Naive thymus-derived CD8-positive, alpha-beta T cell (primary cell): ENCODE measurements around the gene MATN1. TPM values are rescaled to one million over a fixed set of nuclear protein-coding genes. Genes with fewer than 3 reads are reported as not detected.
A peak's percentile ranks its signal among the peaks of the same experiment; 100 is the strongest.

Experiments
- ATAC-seq, 2 donors: fragments of 150-1000 bp; cut with Tn5 transposase in 1 of 2; sonication (Bioruptor Pico), chemical (Tn5 transposase) in 1 of 2; 1 replicate in 1 of 2; 2 replicates in 1 of 2; pipeline ENCODE4 v1.10.0; 2021; ENCODE audit warnings: mild to moderate bottlenecking in 2 of 2, moderate library complexity in 2 of 2
- POLR2A ChIA-PET: fragments of 350-600 bp; sonication (Branson Sonifier 250); formaldehyde crosslinking; loops from one replicate; lab custom pipeline; 2021; ENCODE audit warnings: antibody characterized with exemption; lab: Charles Lee
- DNase-seq, 10 donors: peaks; one replicate each; pipeline versions ENCODE4 v3.0.0 to v3.0.0-alpha.2; 2020 to 2022
- H3K27ac Mint-ChIP-seq, 10 donors: one replicate each; pipeline ENCODE4 v1.8.0; 2020 to 2022; ENCODE audit warnings: mild to moderate bottlenecking in 10 of 10, mixed read lengths in 10 of 10, moderate library complexity in 4 of 10, inconsistent platforms in 1 of 10
- H3K27me3 Mint-ChIP-seq, 5 donors: one replicate each; pipeline ENCODE4 v1.8.0; 2021 to 2022; ENCODE audit warnings: mixed read lengths in 5 of 5
- H3K36me3 Mint-ChIP-seq, 3 donors: one replicate each; pipeline ENCODE4 v1.8.0; 2020 to 2022; ENCODE audit warnings: mixed read lengths in 3 of 3, mild to moderate bottlenecking in 2 of 3, inconsistent platforms in 1 of 3
- H3K4me1 Mint-ChIP-seq, 4 donors: one replicate each; pipeline ENCODE4 v1.8.0; 2021 to 2022; ENCODE audit warnings: mixed read lengths in 4 of 4
- H3K4me3 Mint-ChIP-seq, 10 donors: one replicate each; pipeline ENCODE4 v1.8.0; 2020 to 2022; ENCODE audit warnings: mild to moderate bottlenecking in 10 of 10, mixed read lengths in 10 of 10, moderate library complexity in 6 of 10, inconsistent platforms in 1 of 10
- H3K9me3 Mint-ChIP-seq, 9 donors: one replicate each; pipeline ENCODE4 v1.8.0; 2020 to 2022; ENCODE audit warnings: mixed read lengths in 9 of 9, mild to moderate bottlenecking in 3 of 9, inconsistent platforms in 1 of 9, moderate library complexity in 1 of 9
- polyA plus RNA-seq, 3 donors: library from polyadenylated mRNA; unstranded; fragments of 300-500 nt; fragmentation: Illumina TruSeq; gene quantifications; one replicate each; pipeline ENCODE4 v1.2.3, GENCODE V29; 2021
- total RNA-seq, 8 experiments: library from RNA in 2 of 8; stranded (reverse) in 2 of 8; gene quantifications; one replicate each; pipeline ENCODE4 v1.2.3 and lab custom pipeline; 2021 to 2026

MATN1 gene
- total and polyA plus RNA-seq, 5 experiments from 2014 or later = 0.07 to 0.96 (median 0.47) TPM; not detected in 2

DNA sequence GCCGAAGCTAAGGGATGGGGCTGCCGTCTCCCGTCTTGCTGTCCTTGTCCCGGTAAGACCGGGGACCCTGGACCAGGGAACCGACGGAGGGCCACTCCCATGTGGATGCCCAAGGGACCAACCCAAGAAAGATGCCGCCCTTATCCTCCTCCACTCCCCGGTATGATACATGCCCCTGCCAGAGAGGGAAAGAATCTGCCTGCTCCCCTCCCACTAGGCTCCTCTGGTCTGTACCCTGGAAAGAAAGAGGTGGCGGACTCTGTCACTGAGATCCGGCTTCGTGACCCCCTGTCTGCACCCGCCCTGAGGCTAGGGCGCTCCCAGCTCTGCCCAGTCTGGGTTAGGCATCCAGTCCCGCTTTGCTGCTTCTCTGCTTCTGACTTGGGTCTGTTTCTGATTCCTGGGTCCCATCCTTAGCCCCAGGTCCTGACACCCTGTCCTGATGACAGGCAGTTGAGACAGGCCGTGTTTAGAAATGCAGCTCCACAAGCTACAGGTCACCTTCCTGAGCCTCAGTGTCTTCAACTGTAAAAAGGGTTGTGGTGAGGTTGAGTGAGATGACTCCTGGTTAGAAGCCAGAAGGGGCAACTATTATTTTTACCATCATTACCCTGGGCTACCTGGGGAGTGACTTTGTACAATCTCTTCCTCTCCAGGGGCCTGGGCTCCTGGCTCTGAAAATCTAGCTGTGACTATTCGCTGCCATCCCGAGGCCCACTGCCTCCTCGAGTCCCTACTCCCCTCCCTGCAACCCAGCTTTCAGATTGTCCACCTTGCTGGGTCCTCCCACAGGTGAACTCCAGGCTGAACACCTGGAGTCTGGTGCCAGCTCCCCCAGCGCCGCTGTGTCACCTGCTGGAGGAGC, 3.7 kb downstream of the MATN1 start:
- H3K36me3 Mint-ChIP-seq = peaks cover 0 to 19% (median 4%) of the 10 kb centered on the region in 3 donors
- H3K27me3 Mint-ChIP-seq = no peaks in the 10 kb centered on the region
- ATAC-seq (no peak), DNase-seq (no peak)
- H3K27ac Mint-ChIP-seq = peak overlapping the region; percentile 53 to 98 (median 96)
- peak overlapping the region; percentile 80 to 95 (median 88) for H3K4me3 Mint-ChIP-seq
- H3K4me1 Mint-ChIP-seq = peaks cover 16 to 61% (median 54%) of the 10 kb centered on the region in 4 donors
- POLR2A ChIA-PET = interaction anchor here (0.6 to 41.4 kb wide), 14 partner anchors 8 to 1538 kb away, joined by 3 to 1432 read pairs (median 6); partner anchors contain the start of genes LAPTM5 and SRSF4
- H3K9me3 Mint-ChIP-seq = peaks cover 0 to 3% (median 0%) of the 10 kb centered on the region in 9 donors

GRCh38 chr1:30718636-30719405, 4.6 kb downstream of the MATN1 start:
- Mint-ChIP-seq H3K9me3 (peaks cover 0 to 3% (median 0%) of the 10 kb centered on the region in 9 donors), H3K4me1 (peaks cover 12 to 53% (median 49%) of the 10 kb centered on the region in 4 donors)

DNA sequence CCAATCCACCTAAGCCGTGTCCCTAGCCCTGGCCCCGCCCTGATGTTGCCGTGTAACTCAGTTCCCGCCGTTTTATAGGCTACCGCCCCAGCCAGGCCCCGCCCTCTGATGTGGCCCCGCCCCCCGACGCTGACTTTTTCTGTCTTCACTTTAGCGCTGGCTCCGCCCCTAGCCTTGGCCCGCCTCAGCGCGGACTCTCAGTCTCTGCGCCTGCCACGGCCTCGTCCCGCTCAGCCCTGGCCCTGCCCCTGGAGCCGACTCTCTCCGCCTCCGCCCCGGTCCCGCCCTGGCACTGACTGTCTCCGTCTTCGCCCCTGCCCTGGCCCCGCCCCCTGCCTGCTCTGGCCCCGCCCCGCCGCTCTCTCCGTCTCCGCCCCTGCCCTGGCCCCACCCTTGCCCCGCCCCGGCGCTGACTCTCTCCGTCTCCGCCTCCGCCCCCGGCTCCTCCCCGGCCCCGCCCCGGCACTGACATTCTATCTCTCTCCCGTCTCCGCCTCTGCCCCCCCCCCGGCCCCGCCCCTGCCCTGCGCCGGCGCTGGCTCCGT, 5.2 kb downstream of the MATN1 start:
- H3K36me3 Mint-ChIP-seq = peaks cover 0 to 12% (median 4%) of the 10 kb centered on the region in 3 donors
- POLR2A ChIA-PET = interaction anchor here (0.6 to 41.4 kb wide), 15 partner anchors 9 to 1537 kb away, joined by 3 to 1432 read pairs (median 5); partner anchors contain the start of genes LAPTM5, SNRNP40, SRSF4 and ZCCHC17
- H3K4me3 Mint-ChIP-seq = peak overlapping the region; percentile 88 to 95 (median 93)
- H3K4me1 Mint-ChIP-seq = peaks cover 11 to 50% (median 45%) of the 10 kb centered on the region in 4 donors
- DNase-seq = peak; percentile 94 to 100 (median 99)
- peak overlapping the region; percentile 87 to 98 (median 96) for H3K27ac Mint-ChIP-seq
- ATAC-seq = peak; percentile 86 to 87
- H3K9me3 Mint-ChIP-seq = peaks cover 0 to 3% (median 0%) of the 10 kb centered on the region in 9 donors
- H3K27me3 Mint-ChIP-seq = no peaks in the 10 kb centered on the region

More at GRCh38 chr1:30718636-30719405, 4.6 kb downstream of the MATN1 start:
- POLR2A ChIA-PET = interaction anchor here (0.6 to 41.4 kb wide), 15 partner anchors 9 to 1537 kb away, joined by 3 to 1432 read pairs (median 5); partner anchors contain the start of genes LAPTM5, SNRNP40, SRSF4 and ZCCHC17
- no peaks in the 10 kb centered on the region for H3K27me3 Mint-ChIP-seq
- H3K27ac Mint-ChIP-seq = peak overlapping the region; percentile 72 to 98 (median 96)
- DNase-seq (peak; percentile 79 to 98 (median 89)), ATAC-seq (peak; percentile 68 to 69)
- peak overlapping the region; percentile 80 to 95 (median 88) for H3K4me3 Mint-ChIP-seq
- peaks cover 0 to 16% (median 4%) of the 10 kb centered on the region in 3 donors for H3K36me3 Mint-ChIP-seq

GRCh38 chr1:30716646-30717045, 6.7 kb downstream of the MATN1 start:
- Mint-ChIP-seq H3K9me3 (peaks cover 0 to 3% (median 0%) of the 10 kb centered on the region in 9 donors), H3K27me3 (no peaks in the 10 kb centered on the region), H3K27ac (peak overlapping the region in 7 of 10 donors; percentile 29 to 93 (median 73)), H3K4me1 (peaks cover 15 to 48% (median 35%) of the 10 kb centered on the region in 4 donors), H3K4me3 (peak overlapping the region in 7 of 10 donors; percentile 19 to 88 (median 79)), H3K36me3 (peaks cover 0 to 5% (median 4%) of the 10 kb centered on the region in 3 donors)
- POLR2A ChIA-PET = no interaction called here
- no peak for DNase-seq
- ATAC-seq = no peak

DNA sequence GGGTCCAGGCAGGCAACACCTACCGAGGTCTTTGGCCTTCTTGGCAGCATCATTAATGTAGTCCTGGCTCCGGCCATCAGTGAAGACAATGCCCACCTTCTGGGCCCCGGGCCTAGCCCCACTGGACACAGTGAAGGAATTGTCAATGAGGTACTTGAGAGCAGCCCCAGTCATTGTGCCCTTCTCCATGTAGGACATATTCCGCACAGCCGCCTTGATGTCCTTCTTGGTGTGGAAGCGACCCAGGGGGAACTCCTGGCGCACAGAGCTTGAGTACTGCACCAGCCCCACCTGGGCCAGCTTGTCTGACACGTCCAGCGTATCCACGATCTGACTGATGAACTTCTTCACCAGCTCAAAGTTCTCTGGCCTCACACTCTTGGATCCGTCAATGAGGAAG, 7.5 kb downstream of the MATN1 start:
- peak overlapping the region in 1 of 10 donors; percentile 30 for H3K4me3 Mint-ChIP-seq
- H3K36me3 Mint-ChIP-seq = peaks cover 0 to 4% (median 0%) of the 10 kb centered on the region in 3 donors
- peak overlapping the region in 1 of 10 donors; percentile 38 for H3K27ac Mint-ChIP-seq
- peaks cover 16 to 43% (median 28%) of the 10 kb centered on the region in 4 donors for H3K4me1 Mint-ChIP-seq
- POLR2A ChIA-PET = no interaction called here
- H3K9me3 Mint-ChIP-seq = peaks cover 0 to 3% (median 0%) of the 10 kb centered on the region in 9 donors
- no peak for DNase-seq
- no peaks in the 10 kb centered on the region for H3K27me3 Mint-ChIP-seq
- ATAC-seq = no peak

DNA sequence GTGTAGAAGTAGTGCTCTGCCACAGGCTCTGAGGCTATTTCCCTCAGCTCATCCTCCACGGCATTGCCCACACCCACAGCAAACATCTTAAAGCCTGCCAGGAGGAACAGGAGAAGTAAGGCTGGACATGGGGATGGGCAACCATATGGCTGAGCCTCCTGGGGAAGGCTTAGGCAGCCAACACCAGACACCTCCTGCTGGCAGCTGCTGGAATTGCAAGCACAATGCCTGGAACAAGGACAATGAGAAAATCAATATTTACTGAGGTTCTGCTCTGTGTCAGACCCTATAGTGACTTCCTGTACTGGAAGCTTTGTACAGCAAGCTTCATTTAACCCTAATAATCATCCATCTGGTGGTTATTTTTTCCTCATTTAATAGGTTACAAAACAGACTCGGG, 8.2 kb downstream of the MATN1 start:
- POLR2A ChIA-PET = no interaction called here
- DNase-seq = no peak
- no peak overlapping the region for H3K4me3 Mint-ChIP-seq

GRCh38 chr1:30714536-30715090, 8.8 kb downstream of the MATN1 start:
- H3K9me3 Mint-ChIP-seq = peaks cover 0 to 3% (median 0%) of the 10 kb centered on the region in 9 donors
- no peak overlapping the region for H3K27ac Mint-ChIP-seq

More for the DNA sequence above, 8.2 kb downstream of the MATN1 start:
- peaks cover 0 to 4% (median 0%) of the 10 kb centered on the region in 3 donors for H3K36me3 Mint-ChIP-seq
- ATAC-seq = no peak
- peaks cover 14 to 36% (median 22%) of the 10 kb centered on the region in 4 donors for H3K4me1 Mint-ChIP-seq
- no peak overlapping the region for H3K27ac Mint-ChIP-seq
- no peaks in the 10 kb centered on the region for H3K27me3 Mint-ChIP-seq
- peaks cover 0 to 3% (median 0%) of the 10 kb centered on the region in 9 donors for H3K9me3 Mint-ChIP-seq

GRCh38 chr1:30714025-30714424, 9.4 kb downstream of the MATN1 start:
- Mint-ChIP-seq H3K4me1 (peaks cover 7 to 26% (median 13%) of the 10 kb centered on the region in 4 donors), H3K27ac (no peak overlapping the region), H3K9me3 (peaks cover 0 to 3% (median 0%) of the 10 kb centered on the region in 9 donors), H3K4me3 (no peak overlapping the region), H3K36me3 (peaks cover 0 to 4% (median 0%) of the 10 kb centered on the region in 3 donors), H3K27me3 (peaks cover 0 to 7% (median 0%) of the 10 kb centered on the region in 5 donors)
- ATAC-seq (no peak), DNase-seq (no peak)
- POLR2A ChIA-PET = no interaction called here

More at GRCh38 chr1:30714536-30715090, 8.8 kb downstream of the MATN1 start:
- ATAC-seq (no peak), DNase-seq (no peak)
- H3K36me3 Mint-ChIP-seq = peaks cover 0 to 4% (median 0%) of the 10 kb centered on the region in 3 donors
- H3K4me1 Mint-ChIP-seq = peaks cover 11 to 30% (median 16%) of the 10 kb centered on the region in 4 donors
- no peak overlapping the region for H3K4me3 Mint-ChIP-seq
- POLR2A ChIA-PET = no interaction called here
- peaks cover 0 to 1% (median 0%) of the 10 kb centered on the region in 5 donors for H3K27me3 Mint-ChIP-seq

GRCh38 chr1:30713311-30713710, 10.1 kb downstream of the MATN1 start:
- H3K9me3 Mint-ChIP-seq = peaks cover 0 to 3% (median 0%) of the 10 kb centered on the region in 9 donors
- POLR2A ChIA-PET = no interaction called here
- DNase-seq = no peak
- H3K27me3 Mint-ChIP-seq = peaks cover 0 to 14% (median 0%) of the 10 kb centered on the region in 5 donors
- ATAC-seq = no peak
- peaks cover 7 to 28% (median 13%) of the 10 kb centered on the region in 4 donors for H3K4me1 Mint-ChIP-seq
- peak overlapping the region in 2 of 10 donors; percentile 29 to 35 for H3K27ac Mint-ChIP-seq
- peaks cover 0 to 4% (median 0%) of the 10 kb centered on the region in 3 donors for H3K36me3 Mint-ChIP-seq
- H3K4me3 Mint-ChIP-seq = no peak overlapping the region

- peaks cover 0 to 4% (median 0%) of the 10 kb centered on the region in 3 donors for H3K36me3 Mint-ChIP-seq
- DNase-seq (no peak), ATAC-seq (no peak)
- H3K4me1 Mint-ChIP-seq = peaks cover 3 to 27% (median 10%) of the 10 kb centered on the region in 4 donors
- peaks cover 0 to 20% (median 3%) of the 10 kb centered on the region in 5 donors for H3K27me3 Mint-ChIP-seq
- POLR2A ChIA-PET = no interaction called here
- peaks cover 0 to 3% (median 0%) of the 10 kb centered on the region in 9 donors for H3K9me3 Mint-ChIP-seq
- peak overlapping the region in 1 of 10 donors; percentile 42 for H3K27ac Mint-ChIP-seq
- H3K4me3 Mint-ChIP-seq = no peak overlapping the region
Measured at GRCh38 chr1:30712583-30712982, 10.8 kb downstream of the MATN1 start.

DNA sequence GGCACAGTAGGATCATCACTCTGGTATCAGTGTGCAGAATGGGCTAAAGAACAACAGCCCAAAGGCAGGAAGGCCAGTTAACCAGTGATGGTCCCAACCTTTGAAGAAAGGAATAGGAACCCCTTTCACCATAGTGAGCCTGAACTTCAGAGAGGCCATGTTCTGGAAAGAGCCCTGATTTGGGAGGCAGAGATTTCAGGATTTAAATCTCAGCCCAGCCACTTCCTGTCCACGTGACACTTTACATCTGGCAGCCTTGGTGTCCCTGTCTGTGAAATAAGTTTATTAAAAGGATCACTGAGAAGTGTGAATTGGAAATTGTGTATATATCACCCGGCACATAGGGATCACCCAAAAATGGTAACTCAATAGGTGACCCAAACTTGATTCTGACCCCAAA, 13.0 kb downstream of the MATN1 start:
- Mint-ChIP-seq H3K36me3 (peaks cover 0 to under 1% (median 0%) of the 10 kb centered on the region in 3 donors), H3K4me3 (no peak overlapping the region), H3K9me3 (peaks cover 0 to under 1% (median 0%) of the 10 kb centered on the region in 9 donors), H3K4me1 (peaks cover 0 to 19% (median 6%) of the 10 kb centered on the region in 4 donors), H3K27me3 (peaks cover 0 to 20% (median 9%) of the 10 kb centered on the region in 5 donors), H3K27ac (no peak overlapping the region)
- DNase-seq = no peak
- POLR2A ChIA-PET = no interaction called here
- ATAC-seq = no peak
